ENCODE data around the gene PPIP5K2.

The PPIP5K2 gene

DNA sequence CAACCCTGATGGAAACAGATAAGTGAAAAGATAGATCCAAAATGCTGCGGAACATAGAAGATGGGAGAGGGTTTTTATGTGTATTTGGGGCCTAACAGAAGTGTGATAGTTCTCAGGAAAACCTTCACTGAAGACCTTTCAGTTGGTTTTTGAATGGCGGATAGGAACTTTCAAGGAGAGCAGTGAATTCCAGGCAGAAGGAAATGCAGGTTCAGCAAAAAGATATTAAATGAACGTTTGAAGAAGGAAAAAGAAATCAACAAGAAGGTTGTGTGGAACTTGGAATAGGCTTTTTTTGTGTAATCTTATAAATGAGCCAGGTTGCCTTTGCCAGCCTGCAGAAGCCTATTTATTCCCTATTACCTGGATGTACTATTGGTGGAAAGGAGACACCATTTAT is 2.1 kb downstream of the PPIP5K2 start:
- H3K56ac ChIP-seq (ENCODE audit: low read length) = no peak overlapping the region
- H3K4me1 ChIP-seq (ENCODE audit: control insufficient read depth, low read depth, low read length) = no peaks in the 10 kb centered on the region
- no peak for DNase-seq
- peaks cover 8% of the 10 kb centered on the region for H3K79me1 ChIP-seq (ENCODE audit: low read length)
- H4K5ac ChIP-seq (ENCODE audit: low read length) = no peak overlapping the region
- no peak overlapping the region for H2BK5ac ChIP-seq (ENCODE audit: low read length)
- peaks cover 8% of the 10 kb centered on the region for H3K79me2 ChIP-seq (ENCODE audit: control insufficient read depth, insufficient read depth, low read length)
- no peak overlapping the region for H2AK5ac ChIP-seq (ENCODE audit: low read length)
- H3K27me3 ChIP-seq (ENCODE audit: insufficient read depth, low read length, poor library complexity) = no peaks in the 10 kb centered on the region
- H3K36me3 ChIP-seq (ENCODE audit: control insufficient read depth, insufficient read depth, low read length) = no peaks in the 10 kb centered on the region
- H3K23ac ChIP-seq (ENCODE audit: low read length) = no peak overlapping the region
- no peak overlapping the region for H3K4me3 ChIP-seq (ENCODE audit: low read length)
- WGBS (ENCODE audit: extremely low coverage, insufficient coverage, low lambda C conversion rate) = no CpG with 5 or more reads among the region's 3 CpGs
- no peak overlapping the region for H3K9ac ChIP-seq (ENCODE audit: low read length)
- H2BK15ac ChIP-seq (replicated peaks; ENCODE audit: low read depth) = no peak overlapping the region
- H3K27ac ChIP-seq (ENCODE audit: low read depth, low read length) = no peak overlapping the region
- H3K4ac ChIP-seq (ENCODE audit: low read depth, low read length) = no peak overlapping the region
- no peak overlapping the region for H3K18ac ChIP-seq (ENCODE audit: low read length)
- no peak overlapping the region for H4K8ac ChIP-seq (ENCODE audit: low read depth, low read length)
- H3K4me2 ChIP-seq (ENCODE audit: low read length) = no peak overlapping the region
- H2BK120ac ChIP-seq (ENCODE audit: low read depth, low read length) = no peak overlapping the region

GRCh38 chr5:103126557-103126956 is 6.5 kb downstream of the PPIP5K2 start:
- Histone ChIP-seq H2BK15ac (replicated peaks; ENCODE audit: low read depth) (no peak overlapping the region), H3K27me3 (ENCODE audit: insufficient read depth, low read length, poor library complexity) (no peaks in the 10 kb centered on the region), H3K23ac (ENCODE audit: low read length) (no peak overlapping the region), H3K56ac (ENCODE audit: low read length) (no peak overlapping the region), H4K8ac (ENCODE audit: low read depth, low read length) (no peak overlapping the region), H3K4me3 (ENCODE audit: low read length) (no peak overlapping the region), H3K4ac (ENCODE audit: low read depth, low read length) (no peak overlapping the region), H3K27ac (ENCODE audit: low read depth, low read length) (no peak overlapping the region), H3K4me2 (ENCODE audit: low read length) (no peak overlapping the region), H3K4me1 (ENCODE audit: control insufficient read depth, low read depth, low read length) (no peaks in the 10 kb centered on the region), H2BK5ac (ENCODE audit: low read length) (no peak overlapping the region), H3K79me2 (ENCODE audit: control insufficient read depth, insufficient read depth, low read length) (peaks cover 5% of the 10 kb centered on the region), H3K36me3 (ENCODE audit: control insufficient read depth, insufficient read depth, low read length) (no peaks in the 10 kb centered on the region), H3K79me1 (ENCODE audit: low read length) (peaks cover 6% of the 10 kb centered on the region), H4K5ac (ENCODE audit: low read length) (no peak overlapping the region), H2AK5ac (ENCODE audit: low read length) (no peak overlapping the region), H3K18ac (ENCODE audit: low read length) (no peak overlapping the region), H2BK120ac (ENCODE audit: low read depth, low read length) (no peak overlapping the region), H3K9ac (ENCODE audit: low read length) (no peak overlapping the region)
- WGBS (ENCODE audit: extremely low coverage, insufficient coverage, low lambda C conversion rate) = no CpG with 5 or more reads among the region's 5 CpGs
- no peak for DNase-seq

DNA sequence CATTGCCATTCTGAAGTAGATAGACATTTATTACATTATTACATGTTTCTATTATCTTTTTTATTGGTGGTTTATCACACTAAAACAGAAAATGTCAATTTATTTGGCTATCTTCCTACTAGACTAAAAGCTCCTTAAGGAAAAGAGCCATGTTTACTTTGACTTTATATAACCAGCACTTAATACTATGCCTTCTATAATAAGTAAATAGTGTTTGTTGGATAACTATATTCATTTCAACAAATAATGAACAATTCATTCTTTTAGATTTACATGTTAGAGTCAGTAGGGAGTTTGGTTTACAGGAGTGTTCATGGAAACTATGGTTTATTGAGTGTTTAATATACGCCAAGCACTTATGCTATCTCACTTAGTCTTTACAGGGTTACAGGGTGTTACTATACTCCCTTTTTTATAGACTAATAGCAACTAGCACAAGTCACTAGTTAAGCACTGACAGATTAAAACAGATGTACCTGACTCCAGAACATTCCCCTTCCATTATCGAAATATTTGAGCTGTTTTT is 7.3 kb downstream of the PPIP5K2 start:
- peaks cover 6% of the 10 kb centered on the region for H3K79me1 ChIP-seq (ENCODE audit: low read length)

DNA sequence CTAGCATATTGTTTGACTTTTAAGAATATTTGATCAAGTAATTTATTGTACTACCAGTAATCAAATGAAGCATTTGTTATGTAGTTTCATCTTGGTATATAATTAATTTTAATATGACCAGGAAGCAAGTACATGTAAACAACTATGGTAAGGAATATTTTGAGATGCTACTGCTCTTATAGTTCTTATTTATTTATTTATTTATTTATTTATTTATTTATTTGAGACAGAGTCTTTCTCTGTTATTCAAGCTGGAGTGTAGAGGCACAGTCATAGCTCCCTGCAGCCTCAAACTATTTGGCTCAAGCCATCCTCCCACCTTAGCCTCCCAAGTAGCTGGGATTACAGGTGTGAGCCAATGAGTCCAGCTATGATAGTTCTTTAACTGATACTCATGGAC is 8.1 kb downstream of the PPIP5K2 start:
- no peak overlapping the region for H4K8ac ChIP-seq (ENCODE audit: low read depth, low read length)
- no peak overlapping the region for H3K9ac ChIP-seq (ENCODE audit: low read length)
- H3K36me3 ChIP-seq (ENCODE audit: control insufficient read depth, insufficient read depth, low read length) = no peaks in the 10 kb centered on the region
- no peak overlapping the region for H3K4me2 ChIP-seq (ENCODE audit: low read length)
- no peak overlapping the region for H4K5ac ChIP-seq (ENCODE audit: low read length)
- peaks cover under 1% of the 10 kb centered on the region for H3K79me1 ChIP-seq (ENCODE audit: low read length)
- H3K27ac ChIP-seq (ENCODE audit: low read depth, low read length) = no peak overlapping the region
- no peak for DNase-seq
- no peak overlapping the region for H3K18ac ChIP-seq (ENCODE audit: low read length)
- no peak overlapping the region for H2BK120ac ChIP-seq (ENCODE audit: low read depth, low read length)
- H2BK15ac ChIP-seq (replicated peaks; ENCODE audit: low read depth) = no peak overlapping the region
- H3K79me2 ChIP-seq (ENCODE audit: control insufficient read depth, insufficient read depth, low read length) = no peaks in the 10 kb centered on the region
- no peak overlapping the region for H3K23ac ChIP-seq (ENCODE audit: low read length)
- H3K27me3 ChIP-seq (ENCODE audit: insufficient read depth, low read length, poor library complexity) = no peaks in the 10 kb centered on the region
- no peak overlapping the region for H2BK5ac ChIP-seq (ENCODE audit: low read length)
- no peak overlapping the region for H3K4me3 ChIP-seq (ENCODE audit: low read length)
- no peak overlapping the region for H2AK5ac ChIP-seq (ENCODE audit: low read length)
- no peak overlapping the region for H3K4ac ChIP-seq (ENCODE audit: low read depth, low read length)
- H3K56ac ChIP-seq (ENCODE audit: low read length) = no peak overlapping the region
- H3K4me1 ChIP-seq (ENCODE audit: control insufficient read depth, low read depth, low read length) = no peaks in the 10 kb centered on the region

More for the DNA sequence above, 7.3 kb downstream of the PPIP5K2 start:
- no peak overlapping the region for H3K4me2 ChIP-seq (ENCODE audit: low read length)
- H3K23ac ChIP-seq (ENCODE audit: low read length) = no peak overlapping the region
- no peak overlapping the region for H2AK5ac ChIP-seq (ENCODE audit: low read length)
- no peak overlapping the region for H3K27ac ChIP-seq (ENCODE audit: low read depth, low read length)
- no peaks in the 10 kb centered on the region for H3K27me3 ChIP-seq (ENCODE audit: insufficient read depth, low read length, poor library complexity)
- no peaks in the 10 kb centered on the region for H3K36me3 ChIP-seq (ENCODE audit: control insufficient read depth, insufficient read depth, low read length)
- no peak overlapping the region for H3K4ac ChIP-seq (ENCODE audit: low read depth, low read length)
- WGBS (ENCODE audit: extremely low coverage, insufficient coverage, low lambda C conversion rate) = no CpG with 5 or more reads among the region's 2 CpGs
- no peak overlapping the region for H3K56ac ChIP-seq (ENCODE audit: low read length)
- no peak overlapping the region for H3K4me3 ChIP-seq (ENCODE audit: low read length)
- peaks cover 2% of the 10 kb centered on the region for H3K79me2 ChIP-seq (ENCODE audit: control insufficient read depth, insufficient read depth, low read length)
- no peak overlapping the region for H4K8ac ChIP-seq (ENCODE audit: low read depth, low read length)
- no peak overlapping the region for H2BK15ac ChIP-seq (replicated peaks; ENCODE audit: low read depth)
- H3K18ac ChIP-seq (ENCODE audit: low read length) = no peak overlapping the region
- no peak for DNase-seq
- no peaks in the 10 kb centered on the region for H3K4me1 ChIP-seq (ENCODE audit: control insufficient read depth, low read depth, low read length)
- no peak overlapping the region for H2BK5ac ChIP-seq (ENCODE audit: low read length)
- no peak overlapping the region for H4K5ac ChIP-seq (ENCODE audit: low read length)
- no peak overlapping the region for H3K9ac ChIP-seq (ENCODE audit: low read length)
- no peak overlapping the region for H2BK120ac ChIP-seq (ENCODE audit: low read depth, low read length)

DNA sequence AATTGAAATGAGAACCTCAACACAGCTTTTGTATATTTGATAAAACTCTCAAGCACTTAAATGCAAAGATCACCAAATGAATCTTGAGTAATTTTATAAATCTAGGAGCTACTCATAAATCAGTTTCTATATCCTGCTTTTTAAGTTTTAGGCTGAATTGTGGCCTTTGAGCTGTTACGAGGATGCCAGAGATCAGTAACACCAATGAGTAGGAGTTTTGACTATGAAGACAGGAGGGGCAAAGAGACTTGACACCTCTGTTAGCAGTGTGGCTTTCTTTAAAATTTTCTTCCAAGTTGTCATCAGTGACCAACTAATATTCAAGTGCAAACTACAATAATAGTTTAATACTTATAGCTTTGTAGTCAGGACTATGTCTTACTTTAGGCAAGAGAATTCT is 12.6 kb downstream of the PPIP5K2 start:
- H2BK120ac ChIP-seq (ENCODE audit: low read depth, low read length) = no peak overlapping the region
- H3K4ac ChIP-seq (ENCODE audit: low read depth, low read length) = no peak overlapping the region
- H3K79me2 ChIP-seq (ENCODE audit: control insufficient read depth, insufficient read depth, low read length) = no peaks in the 10 kb centered on the region
- DNase-seq = no peak
- no CpG with 5 or more reads among the region's 1 CpG for WGBS (ENCODE audit: extremely low coverage, insufficient coverage, low lambda C conversion rate)
- H2BK15ac ChIP-seq (replicated peaks; ENCODE audit: low read depth) = no peak overlapping the region
- no peak overlapping the region for H3K9ac ChIP-seq (ENCODE audit: low read length)
- no peak overlapping the region for H4K8ac ChIP-seq (ENCODE audit: low read depth, low read length)
- no peak overlapping the region for H3K27ac ChIP-seq (ENCODE audit: low read depth, low read length)
- no peak overlapping the region for H3K4me3 ChIP-seq (ENCODE audit: low read length)
- no peaks in the 10 kb centered on the region for H3K27me3 ChIP-seq (ENCODE audit: insufficient read depth, low read length, poor library complexity)
- no peak overlapping the region for H2AK5ac ChIP-seq (ENCODE audit: low read length)
- H3K23ac ChIP-seq (ENCODE audit: low read length) = no peak overlapping the region
- H3K4me1 ChIP-seq (ENCODE audit: control insufficient read depth, low read depth, low read length) = no peaks in the 10 kb centered on the region
- no peak overlapping the region for H2BK5ac ChIP-seq (ENCODE audit: low read length)
- no peak overlapping the region for H4K5ac ChIP-seq (ENCODE audit: low read length)
- H3K18ac ChIP-seq (ENCODE audit: low read length) = no peak overlapping the region
- H3K79me1 ChIP-seq (ENCODE audit: low read length) = no peaks in the 10 kb centered on the region
- no peak overlapping the region for H3K4me2 ChIP-seq (ENCODE audit: low read length)
- no peaks in the 10 kb centered on the region for H3K36me3 ChIP-seq (ENCODE audit: control insufficient read depth, insufficient read depth, low read length)
- no peak overlapping the region for H3K56ac ChIP-seq (ENCODE audit: low read length)

- no peak overlapping the region for H3K18ac ChIP-seq (ENCODE audit: low read length)
- no peak overlapping the region for H3K4me2 ChIP-seq (ENCODE audit: low read length)
- no peak overlapping the region for H3K4me3 ChIP-seq (ENCODE audit: low read length)
- H3K79me1 ChIP-seq (ENCODE audit: low read length) = no peaks in the 10 kb centered on the region
- H3K27ac ChIP-seq (ENCODE audit: low read depth, low read length) = no peak overlapping the region
- DNase-seq = no peak
- no peaks in the 10 kb centered on the region for H3K27me3 ChIP-seq (ENCODE audit: insufficient read depth, low read length, poor library complexity)
- H2BK120ac ChIP-seq (ENCODE audit: low read depth, low read length) = no peak overlapping the region
- no peaks in the 10 kb centered on the region for H3K36me3 ChIP-seq (ENCODE audit: control insufficient read depth, insufficient read depth, low read length)
- H4K5ac ChIP-seq (ENCODE audit: low read length) = no peak overlapping the region
- no peak overlapping the region for H3K56ac ChIP-seq (ENCODE audit: low read length)
- no peak overlapping the region for H2BK15ac ChIP-seq (replicated peaks; ENCODE audit: low read depth)
- H3K9ac ChIP-seq (ENCODE audit: low read length) = no peak overlapping the region
- no peak overlapping the region for H2BK5ac ChIP-seq (ENCODE audit: low read length)
- H3K4me1 ChIP-seq (ENCODE audit: control insufficient read depth, low read depth, low read length) = no peaks in the 10 kb centered on the region
- H2AK5ac ChIP-seq (ENCODE audit: low read length) = no peak overlapping the region
- H3K79me2 ChIP-seq (ENCODE audit: control insufficient read depth, insufficient read depth, low read length) = no peaks in the 10 kb centered on the region
- no peak overlapping the region for H3K4ac ChIP-seq (ENCODE audit: low read depth, low read length)
- no CpG with 5 or more reads among the region's 2 CpGs for WGBS (ENCODE audit: extremely low coverage, insufficient coverage, low lambda C conversion rate)
- no peak overlapping the region for H3K23ac ChIP-seq (ENCODE audit: low read length)
- H4K8ac ChIP-seq (ENCODE audit: low read depth, low read length) = no peak overlapping the region
These were observed 13.1 kb downstream of the PPIP5K2 start for GRCh38 chr5:103133231-103133630.
